Inflammatory macrophage treated with lipopolysaccharide for 1 hour (primary cell): ENCODE data around the gene ATXN7.

Source experiments
- DNase-seq, 2 donors: peaks; one replicate each; pipeline ENCODE4 v3.0.0-alpha.2; 2020 to 2022

The ATXN7 gene

GRCh38 chr3:63864008-63864964 lies 619 bp downstream of the ATXN7 start:
- DNase-seq = peak; percentile 47 to 59

GRCh38 chr3:63864965-63865327 lies 1.3 kb downstream of the ATXN7 start:
- peak; percentile 38 to 71 for DNase-seq

DNA sequence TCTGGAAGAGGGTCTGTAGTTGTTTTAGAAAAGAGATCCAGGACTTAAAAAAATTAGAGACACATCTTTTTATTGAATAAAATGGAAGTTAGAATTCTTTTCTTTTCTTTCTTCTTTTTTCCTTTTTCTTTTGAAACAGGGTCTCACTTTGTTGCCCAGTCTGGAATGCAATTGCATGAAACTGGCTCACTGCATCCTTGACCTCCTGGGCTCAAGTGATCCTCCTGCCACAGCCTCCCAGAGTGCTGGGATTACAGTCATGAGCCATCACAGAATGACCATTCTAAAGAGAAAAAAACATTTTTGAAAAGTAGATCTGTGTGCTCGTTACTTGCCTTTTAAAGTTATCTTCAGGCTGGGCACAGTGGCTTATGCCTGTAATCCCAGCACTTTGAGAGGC lies 3.6 kb downstream of the ATXN7 start:
- DNase-seq = no peak

DNA sequence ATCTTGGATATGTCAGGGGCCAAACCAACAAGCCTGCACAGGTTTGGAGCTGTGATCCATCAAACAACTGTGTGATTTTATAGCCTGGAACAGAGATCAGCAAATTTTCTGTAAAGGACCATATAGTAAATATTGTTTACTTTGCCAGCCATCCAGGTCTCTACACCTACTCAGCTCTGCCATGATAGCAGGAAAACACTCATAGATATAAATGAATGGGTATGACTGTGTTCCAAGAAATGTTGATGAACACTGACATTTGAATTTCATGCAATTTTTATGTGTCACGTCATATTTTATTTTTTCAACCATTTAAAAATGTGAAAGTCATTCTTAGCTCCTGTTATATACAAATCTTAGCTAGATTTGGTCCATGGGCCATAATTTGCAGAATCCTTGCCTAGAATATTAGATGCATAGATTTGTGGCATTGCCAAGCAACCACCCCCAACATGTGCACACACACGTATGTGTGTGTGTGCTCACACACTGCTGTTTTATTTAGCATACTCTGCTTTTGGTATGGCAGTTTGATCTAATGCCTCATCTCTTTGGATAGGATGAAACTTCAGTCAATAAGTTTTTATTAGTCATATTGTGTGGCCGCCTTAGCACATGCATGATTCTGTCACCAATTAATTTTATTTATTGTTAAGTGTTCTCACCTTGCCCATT lies 6.4 kb downstream of the ATXN7 start:
- DNase-seq = no peak

DNA sequence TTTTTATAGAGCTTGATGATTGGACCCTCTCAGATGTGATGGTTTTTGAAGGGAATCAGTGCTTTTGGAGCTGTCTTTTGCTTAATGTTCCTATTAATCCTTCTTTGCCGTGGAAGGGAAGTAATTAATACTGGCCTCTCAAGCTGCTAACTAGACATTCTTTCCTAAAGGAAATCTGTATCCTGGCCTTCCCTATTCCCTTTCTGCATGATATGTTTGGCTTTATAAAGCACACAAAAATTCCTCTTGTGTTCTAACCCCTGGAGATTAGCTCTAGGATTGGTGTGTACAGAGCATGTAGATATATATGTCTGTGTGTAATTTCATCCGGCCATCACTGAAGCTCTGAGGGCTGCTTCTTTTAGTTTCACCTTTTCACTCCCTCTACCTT lies 6.9 kb downstream of the ATXN7 start:
- no peak for DNase-seq

DNA sequence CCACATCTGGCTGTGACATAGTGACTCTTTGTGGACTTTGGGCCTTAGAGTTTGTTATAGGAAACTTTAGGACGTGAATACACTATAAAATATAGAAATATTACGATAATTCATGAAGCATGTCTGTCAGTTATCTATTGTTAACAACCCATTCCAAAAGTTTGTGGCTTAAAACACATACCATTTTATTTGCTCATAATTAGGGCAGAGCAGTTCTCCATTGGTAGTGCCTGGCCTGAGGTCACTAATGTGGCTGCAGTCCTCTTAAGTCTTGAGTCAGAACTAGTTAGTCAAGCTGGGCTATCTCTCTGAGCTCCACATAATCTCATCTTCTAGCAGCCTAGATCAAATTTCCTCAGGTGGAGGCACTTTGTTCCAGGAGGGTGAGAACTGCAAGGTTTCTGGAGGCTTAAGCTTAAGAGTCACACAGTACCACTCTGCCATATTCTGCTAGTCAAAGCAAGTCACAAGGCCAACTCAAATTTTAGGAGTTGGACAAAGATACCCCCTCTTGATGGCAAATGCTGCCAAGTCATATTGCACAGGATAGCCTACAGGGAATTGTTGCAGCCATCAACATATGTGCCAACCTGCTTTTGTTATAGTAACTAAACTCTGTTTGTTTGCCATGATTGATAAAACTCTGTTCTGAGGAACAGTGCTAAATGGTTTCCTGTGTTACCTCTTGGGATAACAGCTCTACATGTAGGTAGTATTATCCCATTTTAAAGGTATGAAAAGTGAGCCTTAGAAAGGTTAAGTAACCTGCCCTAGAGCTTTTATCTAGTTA lies 8.7 kb downstream of the ATXN7 start:
- DNase-seq = no peak

GRCh38 chr3:63874769-63875168 lies 11.1 kb downstream of the ATXN7 start:
- peak in 1 of 2 donors; percentile 63 for DNase-seq

DNA sequence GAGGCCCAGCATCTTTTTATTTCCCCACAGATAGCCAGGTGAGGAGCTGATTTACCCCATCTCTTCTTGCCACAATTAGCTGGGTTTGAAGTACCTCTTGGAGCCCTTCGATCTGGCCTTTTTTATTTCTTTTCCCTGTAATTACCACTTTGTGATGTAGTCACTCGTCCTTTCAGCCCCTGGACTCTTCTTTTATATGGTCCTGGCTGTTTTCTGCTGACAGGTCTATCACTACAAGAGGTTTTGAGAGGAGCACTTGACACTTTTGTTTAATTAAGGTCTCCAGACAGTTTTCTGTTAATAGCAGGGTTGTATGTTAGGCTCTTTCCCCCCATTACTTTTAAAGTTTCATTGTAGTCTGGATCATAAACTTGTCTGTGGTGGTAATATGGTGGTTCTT lies 11.8 kb downstream of the ATXN7 start:
- DNase-seq = no peak

DNA sequence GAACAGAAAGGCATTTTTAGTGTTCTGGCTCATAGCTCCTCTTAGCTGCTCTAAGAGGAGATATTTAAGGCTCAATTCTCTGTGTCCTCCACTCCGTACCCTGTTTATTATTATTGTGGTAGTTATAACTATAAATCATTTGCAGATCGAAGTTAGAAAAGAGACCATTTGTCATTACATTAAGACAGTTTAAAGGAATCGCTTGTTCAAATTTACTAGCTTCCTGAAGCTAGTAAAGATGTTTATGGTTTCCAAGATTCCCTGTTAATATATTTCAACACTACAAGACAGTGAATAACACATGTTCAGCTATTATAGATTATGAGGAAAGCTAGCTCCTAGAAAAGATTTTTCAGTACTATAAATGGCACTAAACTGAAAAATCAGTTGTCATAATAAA lies 12.6 kb downstream of the ATXN7 start:
- DNase-seq = no peak

DNA sequence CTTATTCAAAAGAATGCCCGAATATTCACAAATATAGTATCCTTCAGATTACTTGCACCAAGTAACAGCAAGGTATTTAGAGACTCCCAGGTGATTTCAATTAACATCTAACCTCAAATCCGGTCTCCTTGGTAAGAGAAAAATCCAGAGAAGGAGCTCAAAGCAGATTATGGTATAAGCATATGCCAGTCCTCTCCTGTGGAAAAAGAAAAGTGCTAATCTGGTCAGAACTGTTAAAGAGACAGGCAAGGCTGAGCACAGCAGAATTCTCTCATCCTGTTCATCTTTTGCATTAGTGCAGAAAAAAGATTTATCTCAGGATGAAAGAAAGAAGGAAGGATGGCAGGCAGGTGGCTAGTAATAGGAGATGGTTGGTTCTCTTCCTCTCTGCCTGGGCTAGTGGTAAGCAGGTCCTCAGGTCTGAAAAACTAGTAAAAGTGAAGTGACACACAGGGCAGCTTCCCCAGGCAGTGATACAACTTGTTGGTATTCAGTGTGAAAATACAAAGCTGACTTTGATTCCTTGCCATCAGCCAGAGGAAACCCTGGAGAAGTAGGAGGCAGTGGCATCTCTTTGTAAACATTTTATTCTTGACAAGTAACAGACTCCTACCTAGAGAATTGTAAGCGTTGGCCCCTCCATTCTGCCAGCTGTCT lies 14.2 kb downstream of the ATXN7 start:
- no peak for DNase-seq

DNA sequence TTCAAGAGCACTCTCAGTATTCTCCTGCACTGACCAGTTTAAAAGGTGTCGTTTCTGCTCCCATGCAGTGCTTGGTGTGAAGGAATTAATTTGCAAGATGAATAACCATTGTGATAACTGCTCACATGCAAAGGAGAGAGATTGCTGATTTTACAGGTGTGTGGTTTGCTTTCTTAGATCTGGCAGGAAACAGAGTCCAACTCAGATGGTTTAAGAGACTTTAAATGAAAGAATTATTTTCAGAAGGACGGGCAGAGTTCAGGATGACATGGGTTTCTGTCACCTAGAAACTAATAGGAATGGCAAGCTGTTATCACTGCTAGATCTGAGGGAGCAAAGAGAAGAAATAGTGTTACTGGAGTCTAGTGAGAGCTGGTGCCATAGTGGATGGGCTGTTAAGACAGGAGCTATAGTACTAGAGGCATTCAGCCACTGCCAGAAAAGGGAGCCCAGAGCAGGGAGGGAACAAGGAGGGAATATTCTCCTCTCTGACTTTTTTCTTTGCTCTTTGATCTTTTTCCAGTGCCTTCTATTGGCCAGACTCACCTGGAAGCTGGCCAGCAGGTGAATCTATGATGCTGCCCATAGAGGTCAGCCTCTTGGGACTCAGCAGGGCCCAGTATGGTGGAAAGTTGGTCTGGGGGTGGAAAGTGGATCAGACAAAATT lies 14.9 kb downstream of the ATXN7 start:
- DNase-seq = no peak

DNA sequence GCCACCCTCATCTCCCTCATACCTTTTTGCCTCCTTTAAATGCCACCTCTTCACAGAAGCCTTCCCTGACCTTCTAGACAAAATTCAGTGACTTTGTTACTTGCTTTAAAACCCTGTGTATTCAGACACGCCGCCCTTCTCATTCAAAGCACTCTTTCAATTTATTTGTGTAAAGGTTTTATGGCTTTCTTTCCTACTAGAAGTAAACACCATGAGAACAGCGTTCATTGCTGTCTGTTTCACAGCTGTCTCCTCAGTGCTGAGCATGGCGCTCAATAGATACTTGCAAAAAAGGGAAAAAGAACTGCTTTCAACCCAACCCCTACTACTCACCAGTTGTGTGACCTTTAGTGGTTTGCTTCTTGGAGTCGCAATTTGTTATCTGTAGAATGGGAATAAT lies 17.0 kb downstream of the ATXN7 start:
- no peak for DNase-seq

GRCh38 chr3:63886858-63887257 lies 23.2 kb downstream of the ATXN7 start:
- no peak for DNase-seq

GRCh38 chr3:63891518-63891917 lies 27.9 kb downstream of the ATXN7 start:
- no peak for DNase-seq

DNA sequence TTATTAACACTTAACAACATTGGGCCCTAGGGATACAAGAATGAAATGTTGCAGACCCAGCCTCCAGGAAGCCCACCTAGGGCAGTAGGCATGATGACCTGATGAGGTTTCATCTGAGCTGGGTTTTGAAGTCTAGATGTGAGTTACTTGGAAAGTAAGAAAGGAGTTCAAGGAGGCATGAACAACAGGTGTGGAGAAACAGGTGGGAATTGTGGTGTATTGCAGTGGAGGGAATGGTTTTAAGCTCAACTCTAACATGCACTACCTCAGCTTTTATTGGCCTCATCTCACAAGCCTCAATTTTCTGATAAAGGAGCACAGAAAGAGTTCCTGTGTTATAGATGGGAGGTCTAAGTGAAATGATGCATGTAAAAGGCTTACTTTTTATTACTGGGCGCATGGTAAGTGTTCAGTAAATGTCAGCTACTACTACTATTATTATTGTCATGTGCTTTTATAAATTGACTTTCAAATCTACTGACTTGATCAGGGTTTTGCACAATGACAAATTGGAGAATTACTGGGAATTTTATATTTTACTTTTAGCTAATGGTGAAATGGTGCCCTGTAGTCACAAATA lies 29.2 kb downstream of the ATXN7 start:
- no peak for DNase-seq

GRCh38 chr3:63895422-63896189 lies 31.9 kb downstream of the ATXN7 start:
- no peak for DNase-seq

GRCh38 chr3:63896332-63897030 lies 32.8 kb downstream of the ATXN7 start:
- no peak for DNase-seq

DNA sequence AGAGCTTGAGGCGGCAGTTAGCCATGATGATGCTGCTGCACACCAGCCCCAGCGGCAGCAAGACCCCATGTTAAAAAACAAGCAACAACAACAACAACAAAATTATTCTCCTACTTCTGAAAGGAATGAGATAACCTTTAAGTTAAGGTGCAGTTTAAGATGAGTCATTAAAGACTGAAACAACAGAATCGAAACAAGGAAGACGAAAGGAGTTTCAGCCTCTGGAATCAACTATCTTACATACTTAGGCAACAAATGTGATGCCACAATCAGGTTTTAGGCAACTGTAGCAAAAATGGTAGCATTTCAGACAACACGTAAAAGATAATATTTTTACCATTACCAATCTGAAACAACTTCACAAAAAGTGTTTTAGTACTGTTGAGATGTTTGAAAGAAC lies 36.3 kb downstream of the ATXN7 start:
- DNase-seq = no peak

GRCh38 chr3:63900459-63900858 lies 36.8 kb downstream of the ATXN7 start:
- DNase-seq = peak; percentile 76 to 78
